ENCODE results near the gene MAU2. TPM values are rescaled to one million over a fixed set of nuclear protein-coding genes. Genes with fewer than 3 reads are reported as not detected.
A peak's percentile ranks its signal among the peaks of the same experiment; 100 is the strongest.

Gene MAU2
- total and polyA plus RNA-seq, 2 of the 13 experiments (the other 11 are each of a cell fraction or from before 2014, with no cell fraction given): 16.8 to 33.8 TPM

- Histone ChIP-seq H3K27me3 (ENCODE audit: control insufficient read depth in 1 of 2, insufficient read depth in 2 of 2, low read length in 2 of 2) (no peaks in the 10 kb centered on the region), H3K27ac (ENCODE audit: extremely low read length, insufficient read depth, low read length) (no peak overlapping the region), H2AFZ (ENCODE audit: low read length) (no peak overlapping the region), H4K20me1 (ENCODE audit: insufficient read depth, low read length) (no peaks in the 10 kb centered on the region), H3K9me3 (ENCODE audit: low read length) (no peaks in the 10 kb centered on the region), H3K79me2 (ENCODE audit: insufficient read depth, low read length) (no peaks in the 10 kb centered on the region), H3K4me3 (replicated peaks in 1 of 3; ENCODE audit: insufficient read depth in 1 of 3, low read depth in 2 of 3, low read length in 3 of 3) (no peak overlapping the region), H3K36me3 (replicated peaks in 1 of 2; ENCODE audit: control insufficient read depth in 1 of 2, insufficient read depth in 2 of 2, low read length in 2 of 2) (peaks cover 31 to 86% of the 10 kb centered on the region in 2 experiments), H3K4me2 (ENCODE audit: low read depth, low read length) (no peak overlapping the region), H3K9ac (ENCODE audit: insufficient read depth, low read depth, low read length) (no peak overlapping the region), H3K4me1 (ENCODE audit: insufficient read depth, low read length) (no peaks in the 10 kb centered on the region)
- in situ Hi-C loops (cut with HindIII; ENCODE audit: extremely low pct_ligation_motif_present, low pct_unique_long_range_greater_than_20kb): no loop called here
- BruUV-seq (replicated peaks): no TSS peak
- ATAC-seq (no peak), FAIRE-seq (no peak), DNase-seq (ENCODE audit: low spot score) (no peak)
- intact Hi-C loops (cut with micrococcal nuclease; ENCODE audit: unreplicated experiment): no loop called here
- ChIA-PET CTCF (ENCODE audit: low intra/inter-chr PET ratio, low total read pairs) (no interaction called here), POLR2A (no interaction called here)
- 100% methylated on average over 4 of the region's 10 CpGs for WGBS (ENCODE audit: low lambda C conversion rate)
- TF ChIP-seq TARDBP (CRISPR knock-in tag; IDR thresholded peaks at IDR 0.05): no peak
- TF ChIP-seq ZBTB8A (CRISPR knock-in tag; IDR thresholded peaks at IDR 0.05; ENCODE audit: borderline replicate concordance, low read depth): no peak
- TF ChIP-seq ATAD3A (CRISPR knock-in tag; IDR thresholded peaks at IDR 0.05): no peak
- no peak for TF ChIP-seq XBP1 (CRISPR knock-in tag; IDR thresholded peaks at IDR 0.05)
These were observed 15.6 kb upstream of the MAU2 start for GRCh38 chr19:19305066-19305465.

- Histone ChIP-seq H3K36me3 (replicated peaks in 1 of 2; ENCODE audit: control insufficient read depth in 1 of 2, insufficient read depth in 2 of 2, low read length in 2 of 2) (peaks cover 33 to 87% of the 10 kb centered on the region in 2 experiments), H3K4me3 (replicated peaks in 1 of 3; ENCODE audit: insufficient read depth in 1 of 3, low read depth in 2 of 3, low read length in 3 of 3) (no peak overlapping the region), H3K9me3 (ENCODE audit: low read length) (no peaks in the 10 kb centered on the region), H3K4me1 (ENCODE audit: insufficient read depth, low read length) (no peaks in the 10 kb centered on the region), H3K4me2 (ENCODE audit: low read depth, low read length) (no peak overlapping the region), H2AFZ (ENCODE audit: low read length) (no peak overlapping the region), H3K79me2 (ENCODE audit: insufficient read depth, low read length) (no peaks in the 10 kb centered on the region), H3K9ac (ENCODE audit: insufficient read depth, low read depth, low read length) (no peak overlapping the region), H4K20me1 (ENCODE audit: insufficient read depth, low read length) (no peaks in the 10 kb centered on the region), H3K27me3 (ENCODE audit: control insufficient read depth in 1 of 2, insufficient read depth in 2 of 2, low read length in 2 of 2) (no peaks in the 10 kb centered on the region), H3K27ac (ENCODE audit: extremely low read length, insufficient read depth, low read length) (no peak overlapping the region)
- no TSS peak for BruUV-seq (replicated peaks)
- WGBS (ENCODE audit: low lambda C conversion rate): 97% methylated on average over 13 of the region's 16 CpGs
- FAIRE-seq: no peak
- no peak for DNase-seq (ENCODE audit: low spot score)
- in situ Hi-C loops (cut with HindIII; ENCODE audit: extremely low pct_ligation_motif_present, low pct_unique_long_range_greater_than_20kb): no loop called here
- POLR2A ChIA-PET: no interaction called here
- ATAC-seq: no peak
- intact Hi-C loops (cut with micrococcal nuclease; ENCODE audit: unreplicated experiment): no loop called here
- TF ChIP-seq ARID4A (CRISPR knock-in tag; IDR thresholded peaks at IDR 0.05; ENCODE audit: borderline replicate concordance): no peak
- TF ChIP-seq HOXD1 (CRISPR knock-in tag; IDR thresholded peaks at IDR 0.05): no peak
- TF ChIP-seq RBFOX2 (IDR thresholded peaks at IDR 0.05; ENCODE audit: low read depth, low read length): peak; percentile 39; the same call in 1 of the 2 replicates
- CTCF ChIA-PET (ENCODE audit: low intra/inter-chr PET ratio, low total read pairs): no interaction called here
These were observed 14.9 kb upstream of the MAU2 start for GRCh38 chr19:19305696-19306095.

Data from HepG2 (cell line).